PC-3 (cell line): ENCODE measurements around the gene SLC25A28. TPM values are rescaled to one million over a fixed set of nuclear protein-coding genes. Genes with fewer than 3 reads are reported as not detected.
A peak's percentile ranks its signal among the peaks of the same experiment; 100 is the strongest.

Source experiments
- ATAC-seq: fragments of 200-7000 bp; cut with Tn5 transposase; 2 replicates; pipeline ENCODE4 v1.9.1; 2020; ENCODE audit warnings: mild to moderate bottlenecking, moderate library complexity
- BruUV-seq: library from RNA; stranded (reverse); fragments of 400-500 nt; replicated peaks from 2 replicates; lab custom pipeline; 2021; lab: Mats Ljungman, UMichigan
- CTCF ChIA-PET: fragments of 300-600 bp; sonication (Branson Sonifier 250); formaldehyde crosslinking; loops from one replicate; lab custom pipeline; 2022; ENCODE audit warnings: antibody characterized with exemption; lab: Charles Lee
- POLR2A ChIA-PET: fragments of 300-600 bp; sonication (Branson Sonifier 250); formaldehyde crosslinking; loops from one replicate; lab custom pipeline; 2022; ENCODE audit warnings: antibody characterized with exemption; ENCODE audit not compliant: unreplicated experiment; lab: Charles Lee
- DNase-seq: peaks from one replicate; pipeline ENCODE4 v3.0.0-alpha.2; 2015
- H2AFZ ChIP-seq: fragments of 300-600 bp; sonication (generic); 2 replicates; pipeline ENCODE4 v1.6.0; 2016; ENCODE audit warnings: antibody characterized with exemption, low read length
- H3F3A ChIP-seq: fragments of 300-600 bp; sonication (generic); one replicate; pipeline ENCODE4 v1.6.0; 2017; ENCODE audit warnings: antibody characterized with exemption, low read length, control low read depth, mild to moderate bottlenecking; ENCODE audit not compliant: unreplicated experiment
- H3K27ac ChIP-seq: fragments of 300-600 bp; sonication (generic); 2 replicates; pipeline ENCODE4 v1.5.1; 2016; ENCODE audit warnings: mild to moderate bottlenecking, low read length
- H3K27me3 ChIP-seq: fragments of 300-600 bp; sonication (generic); 2 replicates; pipeline ENCODE4 v1.6.1; 2016; ENCODE audit warnings: low read length, mixed read lengths
- H3K36me3 ChIP-seq: fragments of 300-600 bp; sonication (generic); 2 replicates; pipeline ENCODE4 v1.6.1; 2016; ENCODE audit warnings: low read depth, mixed run types, low read length, mixed read lengths
- H3K4me1 ChIP-seq: fragments of 300-600 bp; sonication (generic); 2 replicates; pipeline ENCODE4 v1.5.1; 2016; ENCODE audit warnings: low read length; ENCODE audit not compliant: insufficient read depth
- H3K4me2 ChIP-seq: fragments of 300-600 bp; sonication (generic); 2 replicates; pipeline ENCODE4 v1.6.0; 2016; ENCODE audit warnings: low read length
- H3K4me3 ChIP-seq: fragments of 300-600 bp; sonication (generic); 2 replicates; pipeline ENCODE4 v1.5.1; 2016; ENCODE audit warnings: mild to moderate bottlenecking, low read length, mixed read lengths
- H3K79me2 ChIP-seq: fragments of 300-600 bp; sonication (generic); 2 replicates; pipeline ENCODE4 v1.6.1; 2017; ENCODE audit warnings: low read length, mixed read lengths
- H3K9ac ChIP-seq: fragments of 300-600 bp; sonication (generic); 2 replicates; pipeline ENCODE4 v1.6.0; 2016; ENCODE audit warnings: mild to moderate bottlenecking, low read length
- H3K9me2 ChIP-seq: fragments of 300-600 bp; sonication (generic); replicated peaks from 2 replicates; pipeline ENCODE4 v1.6.1; 2016; ENCODE audit warnings: mixed run types, low read length, mixed read lengths
- H3K9me3 ChIP-seq: fragments of 300-600 bp; sonication (generic); 2 replicates; pipeline ENCODE4 v1.6.1; 2016; ENCODE audit warnings: low read length, mixed read lengths
- H4K20me1 ChIP-seq: fragments of 300-600 bp; sonication (generic); 2 replicates; pipeline ENCODE4 v1.6.1; 2016; ENCODE audit warnings: low read length, mixed read lengths
- EZH2 ChIP-seq: fragments of 300-600 bp; sonication (generic); IDR thresholded peaks from one replicate; pipeline ENCODE4 v1.6.1; 2017; ENCODE audit warnings: antibody characterized with exemption, mild to moderate bottlenecking, low read length; ENCODE audit not compliant: unreplicated experiment
- EZH2phosphoT487 ChIP-seq: fragments of 300-600 bp; sonication (generic); IDR thresholded peaks from 2 replicates; pipeline ENCODE4 v1.6.1; 2018; ENCODE audit warnings: mild to moderate bottlenecking, antibody characterized with exemption, low read length, borderline replicate concordance
- intact Hi-C: fragments of 100-400 bp; cut with micrococcal nuclease; formaldehyde crosslinking; loops from 2 replicates; pipeline ENCODE4 v1.9.0; 2023
- total RNA-seq: library from RNA; depleted of rRNA; stranded (reverse); fragments of >200 nt; gene quantifications from 2 replicates; pipeline ENCODE4 v1.2.3, GENCODE V29; 2014
- TF ChIP-seq, protein P1 (sequence below): fragments of 300-600 bp; sonication (generic); conservative IDR thresholded peaks from 2 replicates; pipeline ENCODE4 v1.5.1; 2017; ENCODE audit warnings: antibody characterized with exemption, low read depth, mild to moderate bottlenecking, low read length

SLC25A28 gene
- total RNA-seq, 1 experiment from 2014 or later, result 14.2 TPM

DNA sequence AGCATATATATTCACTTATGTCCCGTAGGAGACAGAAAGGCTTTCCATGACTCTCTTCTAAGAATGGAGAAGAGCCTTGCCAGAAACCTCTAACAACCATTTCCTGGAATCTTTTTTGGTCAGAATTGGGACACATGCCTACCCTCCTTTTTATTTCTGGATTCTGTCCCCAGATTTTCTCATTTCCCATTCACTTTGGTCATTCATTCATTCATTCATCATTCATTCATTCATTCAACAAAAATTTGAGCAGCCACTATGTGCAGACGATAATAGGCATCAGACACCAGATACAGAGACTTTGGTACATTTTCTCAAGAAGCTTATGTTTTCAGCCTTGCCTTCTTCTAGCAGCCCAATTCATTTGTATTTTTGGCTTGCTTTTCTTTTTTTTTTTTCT, 45.1 kb upstream of the SLC25A28 start:
- POLR2A ChIA-PET, result interaction anchor here (0.6 kb wide), 1 partner anchor 44 kb away, joined by 3 read pairs; no protein-coding TSS in a partner anchor
- peaks cover 3% of the 10 kb centered on the region for H3F3A ChIP-seq
- no peaks in the 10 kb centered on the region for H3K27me3 ChIP-seq
- BruUV-seq, result no TSS peak
- no peak overlapping the region for H3K4me3 ChIP-seq
- no peaks in the 10 kb centered on the region for H3K9me3 ChIP-seq
- no peaks in the 10 kb centered on the region for H4K20me1 ChIP-seq
- intact Hi-C loops, result no loop called here
- TF ChIP-seq EZH2 (no peak), EZH2phosphoT487 (no peak)
- TF ChIP-seq, protein P1, sequence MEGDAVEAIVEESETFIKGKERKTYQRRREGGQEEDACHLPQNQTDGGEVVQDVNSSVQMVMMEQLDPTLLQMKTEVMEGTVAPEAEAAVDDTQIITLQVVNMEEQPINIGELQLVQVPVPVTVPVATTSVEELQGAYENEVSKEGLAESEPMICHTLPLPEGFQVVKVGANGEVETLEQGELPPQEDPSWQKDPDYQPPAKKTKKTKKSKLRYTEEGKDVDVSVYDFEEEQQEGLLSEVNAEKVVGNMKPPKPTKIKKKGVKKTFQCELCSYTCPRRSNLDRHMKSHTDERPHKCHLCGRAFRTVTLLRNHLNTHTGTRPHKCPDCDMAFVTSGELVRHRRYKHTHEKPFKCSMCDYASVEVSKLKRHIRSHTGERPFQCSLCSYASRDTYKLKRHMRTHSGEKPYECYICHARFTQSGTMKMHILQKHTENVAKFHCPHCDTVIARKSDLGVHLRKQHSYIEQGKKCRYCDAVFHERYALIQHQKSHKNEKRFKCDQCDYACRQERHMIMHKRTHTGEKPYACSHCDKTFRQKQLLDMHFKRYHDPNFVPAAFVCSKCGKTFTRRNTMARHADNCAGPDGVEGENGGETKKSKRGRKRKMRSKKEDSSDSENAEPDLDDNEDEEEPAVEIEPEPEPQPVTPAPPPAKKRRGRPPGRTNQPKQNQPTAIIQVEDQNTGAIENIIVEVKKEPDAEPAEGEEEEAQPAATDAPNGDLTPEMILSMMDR, result no peak
- H3K4me2 ChIP-seq, result no peak overlapping the region
- no peaks in the 10 kb centered on the region for H3K9me2 ChIP-seq
- peaks cover 24% of the 10 kb centered on the region for H3K79me2 ChIP-seq
- no peak overlapping the region for H3K9ac ChIP-seq
- no peak overlapping the region for H2AFZ ChIP-seq
- ATAC-seq, result no peak
- DNase-seq, result no peak
- H3K4me1 ChIP-seq, result peaks cover 30% of the 10 kb centered on the region
- CTCF ChIA-PET, result no interaction called here
- H3K27ac ChIP-seq, result no peak overlapping the region
- H3K36me3 ChIP-seq, result no peaks in the 10 kb centered on the region

DNA sequence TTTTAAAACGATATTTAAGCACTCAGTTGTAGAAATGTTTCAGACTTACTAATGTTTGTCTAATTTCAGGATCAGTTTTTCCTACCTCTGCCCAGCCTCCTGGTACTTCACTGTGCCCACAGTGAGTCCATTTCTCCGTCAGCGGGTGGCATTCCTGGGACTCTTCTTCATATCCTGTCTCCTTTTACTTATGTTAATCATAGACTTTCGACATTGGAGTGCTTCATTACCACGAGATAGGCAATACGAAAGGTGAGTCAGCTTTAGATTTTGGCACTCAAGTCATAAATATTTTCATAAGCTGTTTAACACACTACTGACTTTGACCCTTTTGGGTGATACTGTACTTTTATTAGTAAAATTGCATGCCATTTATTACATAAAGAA, 41.1 kb upstream of the SLC25A28 start:
- Histone ChIP-seq H4K20me1 (no peaks in the 10 kb centered on the region), H3K9me2 (no peaks in the 10 kb centered on the region), H3K4me2 (peak overlapping the region; percentile 97), H3K9me3 (no peaks in the 10 kb centered on the region), H3K27ac (peak overlapping the region; percentile 75), H2AFZ (no peak overlapping the region), H3K9ac (0 out of 2 replicates have a peak overlapping the region, but pooled peaks have one; percentile 12), H3K27me3 (no peaks in the 10 kb centered on the region), H3K4me1 (peaks cover 23% of the 10 kb centered on the region), H3F3A (no peaks in the 10 kb centered on the region), H3K4me3 (peak overlapping the region; percentile 91), H3K79me2 (peaks cover 34% of the 10 kb centered on the region), H3K36me3 (no peaks in the 10 kb centered on the region)
- intact Hi-C loops, result no loop called here
- ChIA-PET POLR2A (interaction anchor here (0.5 kb wide), 1 partner anchor 83 kb away, joined by 3 read pairs; no protein-coding TSS in a partner anchor), CTCF (no interaction called here)
- DNase-seq, result peak; percentile 89
- no peak for TF ChIP-seq EZH2
- no peak for TF ChIP-seq EZH2phosphoT487
- TF ChIP-seq, protein P1, result no peak
- BruUV-seq, result no TSS peak
- peak; percentile 41 for ATAC-seq

DNA sequence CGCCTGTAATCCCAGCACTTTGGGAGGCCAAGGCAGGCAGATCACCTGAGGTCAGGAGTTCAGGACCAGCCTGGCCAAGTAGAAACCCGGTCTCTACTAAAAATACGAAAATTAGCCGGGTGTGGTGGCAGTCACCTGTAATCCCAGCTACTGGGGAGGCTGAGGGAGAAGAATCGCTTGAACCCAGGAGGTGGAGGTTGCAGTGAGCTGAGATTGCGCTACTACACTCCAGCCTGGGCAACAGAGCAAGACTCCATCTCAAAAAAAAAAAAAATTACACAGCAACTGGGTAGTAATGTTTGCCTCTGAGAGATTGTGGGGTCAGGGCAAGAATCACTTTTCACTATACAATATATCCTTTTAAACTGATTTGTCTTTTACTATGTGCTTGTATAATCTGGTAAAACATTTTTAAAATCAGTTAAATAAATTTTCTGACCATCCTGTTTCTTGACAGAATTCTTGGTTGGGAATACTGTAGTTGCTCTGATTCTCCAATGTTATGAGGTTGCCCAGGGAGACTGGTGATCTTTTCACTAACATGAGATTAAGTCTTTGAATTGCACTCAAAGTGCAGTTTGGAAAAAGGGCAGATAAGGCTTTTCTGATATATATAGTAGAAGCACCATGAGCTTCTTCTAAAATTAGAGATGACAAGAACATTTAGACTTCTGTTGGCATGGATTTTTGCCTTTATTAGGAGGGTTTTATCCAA, 40.6 kb upstream of the SLC25A28 start:
- H3K4me2 ChIP-seq, result peak overlapping the region; percentile 97
- POLR2A ChIA-PET, result no interaction called here

More for the DNA sequence above, 40.6 kb upstream of the SLC25A28 start:
- Histone ChIP-seq H3K4me1 (peaks cover 22% of the 10 kb centered on the region), H3K9me3 (no peaks in the 10 kb centered on the region), H3K4me3 (peak overlapping the region; percentile 91), H3K27me3 (no peaks in the 10 kb centered on the region), H3K36me3 (no peaks in the 10 kb centered on the region), H3K9ac (0 out of 2 replicates have a peak overlapping the region, but pooled peaks have one; percentile 12), H3K79me2 (peaks cover 34% of the 10 kb centered on the region), H3F3A (no peaks in the 10 kb centered on the region), H3K27ac (peak overlapping the region; percentile 75), H4K20me1 (no peaks in the 10 kb centered on the region), H2AFZ (no peak overlapping the region), H3K9me2 (no peaks in the 10 kb centered on the region)
- CTCF ChIA-PET, result no interaction called here
- DNase-seq (no peak), ATAC-seq (no peak)
- TF ChIP-seq EZH2, result no peak
- TF ChIP-seq, protein P1, result no peak
- TF ChIP-seq EZH2phosphoT487, result no peak
- TSS peak; percentile 59 for BruUV-seq
- intact Hi-C loops, result no loop called here
